HCT116 (cell line): ENCODE results near the gene MGRN1. TPM values are rescaled to one million over a fixed set of nuclear protein-coding genes. Genes with fewer than 3 reads are reported as not detected.

Experiments used
- ATAC-seq: fragments of 200-7000 bp; cut with Tn5 transposase; 2 replicates; pipeline ENCODE4 v1.9.1; 2020; ENCODE audit warnings: mild to moderate bottlenecking, moderate library complexity
- BruUV-seq: library from RNA; stranded (reverse); fragments of 400-500 nt; replicated peaks from 2 replicates; lab custom pipeline; 2021; lab: Mats Ljungman, UMichigan
- CTCF ChIA-PET: fragments of 300-600 bp; sonication (Branson Sonifier 250); formaldehyde crosslinking; loops from one replicate; lab custom pipeline; 2021; ENCODE audit warnings: antibody characterized with exemption; lab: Charles Lee
- POLR2A ChIA-PET: fragments of 300-600, 350-600 bp; sonication (Branson Sonifier 250); formaldehyde crosslinking; loops from one replicate; lab custom pipeline; 2021; ENCODE audit warnings: antibody characterized with exemption; lab: Charles Lee
- RAD21 ChIA-PET, 2 experiments: fragments of 300-600 bp; sonication (Branson Sonifier 250); formaldehyde crosslinking; loops; one replicate each; lab custom pipeline; 2023; ENCODE audit warnings: low total read pairs in 2 of 2; ENCODE audit not compliant: uncharacterized antibody in 2 of 2, unreplicated experiment in 2 of 2, low non-redundant PET in 1 of 2; lab: Charles Lee
- DNase-seq: peaks from one replicate; pipeline ENCODE4 v3.0.0-alpha.2; 2010; ENCODE audit warnings: low read depth, low spot score
- H2AFZ ChIP-seq: fragments of 200-600 bp; shearing (Covaris generic), sonication (generic); 2 replicates; pipeline ENCODE4 v1.6.1; 2017; ENCODE audit warnings: low read depth, mixed run types, mixed read lengths, antibody characterized with exemption, low read length; ENCODE audit not compliant: poor library complexity, severe bottlenecking
- H3K27ac ChIP-seq: 2 replicates; pipeline ENCODE4 v1.5.1; 2012; ENCODE audit warnings: low read depth, low read length
- H3K27me3 ChIP-seq: fragments of 200-600 bp; sonication (generic); 2 replicates; pipeline ENCODE4 v1.6.1; 2016; ENCODE audit warnings: mixed run types, low read length, mixed read lengths; ENCODE audit not compliant: insufficient read depth
- H3K36me3 ChIP-seq, 2 experiments: fragments of 200-500 bp in 1 of 2; fragments of 200-600 bp in 1 of 2; sonication (Bioruptor generic) in 1 of 2; sonication (generic) in 1 of 2; 2 replicates each; pipeline versions ENCODE4 v1.5.1 to v1.6.1; 2014 to 2016; ENCODE audit warnings: low read length in 2 of 2, inconsistent platforms in 1 of 2, mixed read lengths in 1 of 2, mixed run types in 1 of 2; ENCODE audit not compliant: insufficient read depth in 2 of 2, control insufficient read depth in 1 of 2
- H3K4me1 ChIP-seq, 2 experiments: fragments of 200-600 bp in 1 of 2; sonication (generic) in 1 of 2; 2 replicates each; pipeline versions ENCODE4 v1.5.1 to v1.6.1; 2012 to 2017; ENCODE audit warnings: low read length in 2 of 2, inconsistent platforms in 1 of 2, mild to moderate bottlenecking in 1 of 2, mixed read lengths in 1 of 2, mixed run types in 1 of 2, moderate library complexity in 1 of 2; ENCODE audit not compliant: insufficient read depth in 2 of 2, control insufficient read depth in 1 of 2
- H3K4me2 ChIP-seq: fragments of 200-600 bp; sonication (generic); 2 replicates; pipeline ENCODE4 v1.6.1; 2017; ENCODE audit warnings: mixed run types, low read length, mixed read lengths
- H3K4me3 ChIP-seq, 2 experiments: fragments of 200-600 bp in 1 of 2; sonication (generic) in 1 of 2; replicated peaks in 1 of 2; 2 replicates each; pipeline ENCODE4 v1.5.1; 2011 to 2016; ENCODE audit warnings: low read length in 2 of 2, control low read depth in 1 of 2, low read depth in 1 of 2, mild to moderate bottlenecking in 1 of 2, mixed read lengths in 1 of 2, mixed run types in 1 of 2
- H3K79me2 ChIP-seq: fragments of 200-600 bp; sonication (generic); 2 replicates; pipeline ENCODE4 v1.6.1; 2017; ENCODE audit warnings: mild to moderate bottlenecking, mixed run types, low read length, moderate library complexity, mixed read lengths; ENCODE audit not compliant: insufficient read depth
- H3K9ac ChIP-seq: fragments of 200-600 bp; sonication (generic); 2 replicates; pipeline ENCODE4 v1.6.1; 2016; ENCODE audit warnings: low read length, mixed read lengths
- H3K9me2 ChIP-seq: fragments of 200-600 bp; sonication (generic), shearing (Covaris generic); 2 replicates; pipeline ENCODE4 v1.6.1; 2017; ENCODE audit warnings: mixed run types, mild to moderate bottlenecking, moderate library complexity; ENCODE audit not compliant: insufficient read depth
- H3K9me3 ChIP-seq, 2 experiments: fragments of 200-500 bp in 1 of 2; fragments of 200-600 bp in 1 of 2; sonication (Bioruptor generic) in 1 of 2; sonication (generic) in 1 of 2; 2 replicates each; pipeline ENCODE4 v1.6.1; 2014 to 2017; ENCODE audit warnings: low read length in 2 of 2, mixed read lengths in 2 of 2, inconsistent platforms in 1 of 2, low read depth in 1 of 2, mild to moderate bottlenecking in 1 of 2, mixed run types in 1 of 2, moderate library complexity in 1 of 2; ENCODE audit not compliant: control insufficient read depth in 1 of 2, insufficient read depth in 1 of 2
- H4K20me1 ChIP-seq: fragments of 200-600 bp; sonication (generic), shearing (Covaris generic); 2 replicates; pipeline ENCODE4 v1.6.1; 2017; ENCODE audit warnings: mixed run types, mild to moderate bottlenecking, moderate library complexity; ENCODE audit not compliant: insufficient read depth
- CBX3 ChIP-seq: IDR thresholded peaks from 2 replicates; pipeline ENCODE4 v1.6.1; 2012; ENCODE audit warnings: low read depth
- RAD21 ChIP-seq: IDR thresholded peaks from 2 replicates; pipeline ENCODE4 v1.6.1; 2012; ENCODE audit warnings: low read depth, mild to moderate bottlenecking
- SRF ChIP-seq: IDR thresholded peaks from 2 replicates; pipeline ENCODE4 v1.6.1; 2012; ENCODE audit warnings: low read depth
- TCF7L2 ChIP-seq: IDR thresholded peaks from 2 replicates; pipeline ENCODE4 v1.7.0; 2011; ENCODE audit warnings: borderline replicate concordance, inconsistent platforms; ENCODE audit not compliant: insufficient read depth, insufficient read length; ENCODE audit errors: extremely low read depth
- intact Hi-C: fragments of 100-400 bp; cut with micrococcal nuclease; formaldehyde crosslinking; loops from 2 replicates; pipeline ENCODE4 v1.10.0; 2022
- total RNA-seq: library from RNA; stranded (reverse); gene quantifications from one replicate; pipeline ENCODE4 v1.2.1, GENCODE V29; 2021; ENCODE audit not compliant: unreplicated experiment
- TF ChIP-seq, protein P1 (sequence below): IDR thresholded peaks from 2 replicates; pipeline ENCODE4 v1.6.1; 2012
- TF ChIP-seq, protein P2 (sequence below), 3 experiments: fragments of 200-600 bp in 1 of 3; sonication (generic) in 1 of 3; IDR thresholded peaks in 2 of 3; conservative IDR thresholded peaks in 1 of 3; 2 replicates each; pipeline ENCODE4 v1.5.1; 2012 to 2017; ENCODE audit warnings: low read depth in 2 of 3, low read length in 2 of 3, antibody characterized with exemption in 1 of 3, borderline replicate concordance in 1 of 3, control low read depth in 1 of 3, mild to moderate bottlenecking in 1 of 3, mixed read lengths in 1 of 3, mixed run types in 1 of 3, moderate library complexity in 1 of 3; ENCODE audit not compliant: insufficient read depth in 1 of 3

MGRN1 gene
- total RNA-seq, 1 experiment from 2014 or later, result 50.6 TPM

DNA sequence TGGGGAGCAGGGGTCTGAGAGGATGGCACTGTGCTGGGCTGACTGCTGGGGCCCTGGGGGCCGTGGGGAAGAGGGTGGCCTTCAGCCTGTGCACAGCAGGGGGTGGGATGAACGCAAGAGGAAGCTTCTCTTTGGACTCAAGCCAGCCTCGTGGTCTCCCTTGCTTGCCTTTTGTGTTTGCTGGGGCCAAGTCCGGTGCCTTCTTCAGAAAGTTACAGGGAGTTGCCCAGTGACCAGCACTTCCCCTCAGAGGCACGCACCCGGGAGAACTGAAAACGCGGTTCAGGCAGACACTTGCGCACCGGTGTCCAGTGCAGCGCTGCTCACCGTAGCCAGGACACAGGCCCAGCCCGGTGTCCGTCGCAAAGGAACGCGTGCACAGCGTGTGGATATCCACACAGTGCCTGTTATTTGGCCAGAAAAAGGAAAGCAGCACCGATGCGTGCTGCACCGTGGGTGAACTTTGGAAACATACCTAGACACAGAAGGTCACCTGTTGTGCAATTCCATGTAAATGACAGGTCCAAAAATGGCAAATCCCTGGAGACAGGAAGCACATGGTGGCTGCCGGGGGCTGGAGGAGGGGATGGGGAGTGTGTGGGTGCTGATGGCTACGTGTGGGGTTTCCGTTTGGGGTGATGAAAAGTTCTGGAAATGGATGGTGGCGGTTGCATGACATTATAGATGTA, 39.3 kb downstream of the MGRN1 start (continued):
- TF ChIP-seq RAD21, result no peak
- no peak for TF ChIP-seq SRF
- TF ChIP-seq, protein P1, sequence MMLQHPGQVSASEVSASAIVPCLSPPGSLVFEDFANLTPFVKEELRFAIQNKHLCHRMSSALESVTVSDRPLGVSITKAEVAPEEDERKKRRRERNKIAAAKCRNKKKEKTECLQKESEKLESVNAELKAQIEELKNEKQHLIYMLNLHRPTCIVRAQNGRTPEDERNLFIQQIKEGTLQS, result no peak

DNA sequence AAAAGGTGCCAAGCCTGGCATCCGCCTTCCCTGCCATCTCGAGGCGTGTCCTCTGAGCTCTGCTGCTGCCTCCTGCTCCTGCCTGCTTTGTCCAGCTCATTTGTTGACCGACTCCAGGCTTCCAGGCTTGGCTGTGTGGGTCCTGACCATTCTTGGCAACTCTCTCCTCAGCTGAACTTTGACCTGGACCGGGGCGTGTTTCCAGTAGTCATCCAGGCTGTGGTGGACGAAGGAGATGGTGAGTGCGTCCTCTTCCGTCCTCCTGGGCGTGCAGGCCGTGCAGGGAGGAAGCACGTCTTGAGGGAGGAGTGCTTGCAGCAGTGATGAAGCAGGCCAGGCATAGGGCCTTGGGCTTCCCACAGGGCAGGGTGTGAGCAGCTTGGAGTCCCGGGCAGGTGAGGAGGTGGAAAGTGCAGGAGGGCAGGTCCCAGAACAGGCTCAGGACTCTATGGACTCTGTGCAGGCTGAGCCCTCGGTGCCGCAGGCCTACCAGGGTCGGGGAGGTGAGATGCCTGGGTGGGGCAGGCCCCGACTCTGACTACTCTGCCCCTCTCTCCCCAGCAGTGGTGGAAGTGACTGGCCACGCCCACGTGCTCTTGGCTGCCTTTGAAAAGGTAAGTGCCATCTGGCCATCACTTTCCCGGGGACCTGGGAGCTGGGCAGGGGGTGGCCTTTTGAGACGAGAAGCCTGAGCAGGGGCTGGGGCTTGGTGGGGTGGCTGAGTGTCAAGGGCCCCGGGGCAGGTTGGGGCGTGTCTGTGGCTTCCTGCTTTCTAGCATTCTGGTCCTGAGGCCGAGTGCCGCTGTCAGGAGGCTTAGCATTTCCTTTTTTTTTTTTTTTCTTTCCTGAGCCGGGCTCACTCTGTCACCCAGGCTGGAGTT, 40.2 kb downstream of the MGRN1 start:
- no peaks in the 10 kb centered on the region for H3K79me2 ChIP-seq
- ChIA-PET CTCF (no interaction called here), RAD21 (no interaction called here), POLR2A (interaction anchor here (0.6 to 0.7 kb wide), 2 partner anchors 49 kb away, joined by 3 read pairs; no protein-coding TSS in a partner anchor)
- H3K27me3 ChIP-seq, result no peaks in the 10 kb centered on the region
- H4K20me1 ChIP-seq, result no peaks in the 10 kb centered on the region
- H3K9me2 ChIP-seq, result no peaks in the 10 kb centered on the region
- DNase-seq, result no peak
- H3K36me3 ChIP-seq, result peaks cover 15 to 23% of the 10 kb centered on the region in 2 experiments
- BruUV-seq, result no TSS peak
- H3K4me1 ChIP-seq, result 0 out of 4 replicates have a peak, but pooled peaks cover 0 to 10% of the 10 kb centered on the region in 2 experiments
- no peak overlapping the region for H3K4me3 ChIP-seq
- no peak overlapping the region for H3K9ac ChIP-seq
- H3K4me2 ChIP-seq, result no peak overlapping the region
- TF ChIP-seq CBX3, result no peak
- TF ChIP-seq, protein P2, sequence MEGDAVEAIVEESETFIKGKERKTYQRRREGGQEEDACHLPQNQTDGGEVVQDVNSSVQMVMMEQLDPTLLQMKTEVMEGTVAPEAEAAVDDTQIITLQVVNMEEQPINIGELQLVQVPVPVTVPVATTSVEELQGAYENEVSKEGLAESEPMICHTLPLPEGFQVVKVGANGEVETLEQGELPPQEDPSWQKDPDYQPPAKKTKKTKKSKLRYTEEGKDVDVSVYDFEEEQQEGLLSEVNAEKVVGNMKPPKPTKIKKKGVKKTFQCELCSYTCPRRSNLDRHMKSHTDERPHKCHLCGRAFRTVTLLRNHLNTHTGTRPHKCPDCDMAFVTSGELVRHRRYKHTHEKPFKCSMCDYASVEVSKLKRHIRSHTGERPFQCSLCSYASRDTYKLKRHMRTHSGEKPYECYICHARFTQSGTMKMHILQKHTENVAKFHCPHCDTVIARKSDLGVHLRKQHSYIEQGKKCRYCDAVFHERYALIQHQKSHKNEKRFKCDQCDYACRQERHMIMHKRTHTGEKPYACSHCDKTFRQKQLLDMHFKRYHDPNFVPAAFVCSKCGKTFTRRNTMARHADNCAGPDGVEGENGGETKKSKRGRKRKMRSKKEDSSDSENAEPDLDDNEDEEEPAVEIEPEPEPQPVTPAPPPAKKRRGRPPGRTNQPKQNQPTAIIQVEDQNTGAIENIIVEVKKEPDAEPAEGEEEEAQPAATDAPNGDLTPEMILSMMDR (IDR thresholded peaks at IDR 0.05 in 2 of 3, conservative IDR thresholded peaks at IDR 0.05 in 1 of 3; ENCODE audit: borderline replicate concordance in 1 of 3, insufficient read depth in 1 of 3, low read depth in 2 of 3, low read length in 2 of 3), result no peak
- no peak for TF ChIP-seq TCF7L2
- no peak for TF ChIP-seq SRF
- no peak overlapping the region for H2AFZ ChIP-seq
- intact Hi-C loops, result no loop called here
- H3K27ac ChIP-seq, result no peak overlapping the region
- H3K9me3 ChIP-seq, result no peaks in the 10 kb centered on the region
- ATAC-seq, result no peak
